Mammary epithelial cell (primary cell): ENCODE results near the gene SLC30A2.

Experiments
- CTCF ChIP-seq, 2 donors: IDR thresholded peaks in 1 of 2; conservative IDR thresholded peaks in 1 of 2; 2 replicates each; pipeline ENCODE4 v1.5.1; 2011 to 2012; ENCODE audit warnings: inconsistent platforms in 2 of 2, low read length in 2 of 2, mild to moderate bottlenecking in 2 of 2, control low read depth in 1 of 2, low read depth in 1 of 2; ENCODE audit not compliant: insufficient read depth in 1 of 2; ENCODE audit errors: extremely low read depth in 1 of 2
- EZH2 ChIP-seq: IDR thresholded peaks from 2 replicates; pipeline ENCODE4 v1.6.1; 2012; ENCODE audit warnings: low read length, inconsistent platforms, borderline replicate concordance

DNA sequence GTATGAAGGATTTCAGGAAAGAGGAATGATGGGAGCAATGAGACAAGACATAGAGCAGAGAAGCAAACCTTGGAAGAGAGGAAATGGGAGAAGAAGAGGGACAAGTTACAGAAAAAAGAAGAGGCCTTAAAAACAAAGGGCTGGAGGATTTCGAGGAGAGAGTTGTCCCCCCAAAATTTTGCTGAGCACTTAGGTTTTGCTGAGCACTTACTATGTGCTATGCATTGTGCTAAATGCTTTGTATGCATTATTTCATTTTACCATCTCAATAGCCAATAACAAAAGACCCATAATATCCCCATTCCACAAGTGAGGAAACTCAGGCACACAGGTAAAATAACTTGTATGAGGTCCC, 24.0 kb upstream of the SLC30A2 start:
- TF ChIP-seq CTCF (conservative IDR thresholded peaks at IDR 0.05 in 1 of 2, IDR thresholded peaks at IDR 0.05 in 1 of 2; ENCODE audit: extremely low read depth in 1 of 2, insufficient read depth in 1 of 2, low read depth in 1 of 2, low read length in 2 of 2): no peak
- no peak for TF ChIP-seq EZH2
